ENCODE measurements around the gene FGGY. TPM values are rescaled to one million over a fixed set of nuclear protein-coding genes. Genes with fewer than 3 reads are reported as not detected.

FGGY gene
- total RNA-seq, 4 donors from 2014 or later, result 24.9 to 35.9 (median 30.5) TPM

DNA sequence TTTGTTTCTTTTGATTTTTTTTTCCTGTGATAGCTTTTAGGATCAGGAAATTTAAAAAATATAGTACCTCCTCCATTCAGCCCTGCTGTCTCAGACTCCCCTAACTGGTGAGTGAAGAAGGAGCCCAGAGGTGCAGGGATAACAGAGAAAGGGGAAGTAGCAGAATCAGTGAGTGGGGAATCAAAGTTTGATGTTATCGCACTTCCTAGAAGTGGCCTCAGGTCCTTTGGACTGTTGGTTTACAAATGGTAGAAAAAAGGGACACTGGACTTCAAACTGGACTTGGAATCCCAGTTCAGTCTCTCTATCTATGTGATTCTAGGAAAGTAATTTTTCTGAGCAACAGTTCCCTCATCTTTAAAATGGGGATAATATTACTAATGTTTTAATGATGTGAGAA lies 99.5 kb downstream of the FGGY start:
- H3K4me1 ChIP-seq, result peaks cover 58 to 62% of the 10 kb centered on the region in 2 donors
- H3K27ac ChIP-seq, result peak overlapping the region; percentile 89 to 95 (median 92)
- intact Hi-C loops (cut with DNase I; ENCODE audit: low total_unique reads), result no loop called here
- H3K36me3 ChIP-seq, result no peaks in the 10 kb centered on the region
- in situ Hi-C loops (cut with MboI; ENCODE audit: low sequenced_read_pairs in 4 of 4), result no loop called here
- DNase-seq (no peak), ATAC-seq (no peak)
- TF ChIP-seq, protein P1, sequence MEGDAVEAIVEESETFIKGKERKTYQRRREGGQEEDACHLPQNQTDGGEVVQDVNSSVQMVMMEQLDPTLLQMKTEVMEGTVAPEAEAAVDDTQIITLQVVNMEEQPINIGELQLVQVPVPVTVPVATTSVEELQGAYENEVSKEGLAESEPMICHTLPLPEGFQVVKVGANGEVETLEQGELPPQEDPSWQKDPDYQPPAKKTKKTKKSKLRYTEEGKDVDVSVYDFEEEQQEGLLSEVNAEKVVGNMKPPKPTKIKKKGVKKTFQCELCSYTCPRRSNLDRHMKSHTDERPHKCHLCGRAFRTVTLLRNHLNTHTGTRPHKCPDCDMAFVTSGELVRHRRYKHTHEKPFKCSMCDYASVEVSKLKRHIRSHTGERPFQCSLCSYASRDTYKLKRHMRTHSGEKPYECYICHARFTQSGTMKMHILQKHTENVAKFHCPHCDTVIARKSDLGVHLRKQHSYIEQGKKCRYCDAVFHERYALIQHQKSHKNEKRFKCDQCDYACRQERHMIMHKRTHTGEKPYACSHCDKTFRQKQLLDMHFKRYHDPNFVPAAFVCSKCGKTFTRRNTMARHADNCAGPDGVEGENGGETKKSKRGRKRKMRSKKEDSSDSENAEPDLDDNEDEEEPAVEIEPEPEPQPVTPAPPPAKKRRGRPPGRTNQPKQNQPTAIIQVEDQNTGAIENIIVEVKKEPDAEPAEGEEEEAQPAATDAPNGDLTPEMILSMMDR (IDR thresholded peaks at IDR 0.05 in 4 of 5, conservative IDR thresholded peaks at IDR 0.05 in 1 of 5), result no peak
- no peak for TF ChIP-seq POLR2A (IDR thresholded peaks at IDR 0.05)
- no peaks in the 10 kb centered on the region for H3K9me3 ChIP-seq
- no peak overlapping the region for H3K4me3 ChIP-seq
- H3K27me3 ChIP-seq, result no peaks in the 10 kb centered on the region

DNA sequence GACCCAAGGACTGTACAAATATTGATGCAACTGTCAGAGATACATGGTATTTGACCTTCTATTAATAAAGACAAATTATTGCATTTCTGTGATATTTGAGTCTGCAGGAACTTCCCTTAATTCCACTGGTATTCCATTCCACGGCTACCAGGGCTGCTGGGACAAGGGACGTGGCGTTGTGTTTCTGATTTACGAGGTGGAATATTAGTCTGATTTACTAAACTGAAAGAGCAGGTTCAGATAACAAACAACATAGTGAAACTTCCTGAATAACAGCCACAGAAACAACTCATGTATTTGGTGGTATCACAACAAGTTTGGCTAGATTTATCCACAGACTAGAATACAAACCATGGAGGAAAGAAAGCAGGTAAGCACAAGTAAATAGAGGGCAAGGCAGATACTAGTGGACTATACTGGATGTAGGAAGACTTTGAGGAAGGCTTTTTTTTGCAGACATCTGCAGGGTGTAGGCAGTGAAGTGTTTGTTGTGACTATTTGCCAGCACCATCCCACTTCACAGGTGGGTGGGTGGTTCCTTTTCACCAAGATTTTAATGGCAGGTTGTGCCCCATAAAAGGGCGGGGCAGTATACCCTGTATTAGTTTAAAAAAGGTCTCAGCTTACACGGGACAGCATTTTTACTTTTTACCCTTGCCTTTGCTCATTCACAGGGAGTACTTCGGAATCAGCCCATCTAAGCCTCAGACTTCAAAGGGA lies 100.4 kb downstream of the FGGY start:
- peak overlapping the region in 1 of 4 donors; percentile 10 for H3K4me3 ChIP-seq
- H3K4me1 ChIP-seq, result peaks cover 49 to 53% of the 10 kb centered on the region in 2 donors
- in situ Hi-C loops (cut with MboI; ENCODE audit: low sequenced_read_pairs in 4 of 4) (no loop called here), intact Hi-C loops (cut with DNase I; ENCODE audit: low total_unique reads) (no loop called here)
- peak overlapping the region; percentile 89 to 95 (median 92) for H3K27ac ChIP-seq
- no peak for TF ChIP-seq POLR2A (IDR thresholded peaks at IDR 0.05)
- TF ChIP-seq, protein P1 (IDR thresholded peaks at IDR 0.05 in 4 of 5, conservative IDR thresholded peaks at IDR 0.05 in 1 of 5), result no peak
- no peaks in the 10 kb centered on the region for H3K36me3 ChIP-seq
- no peaks in the 10 kb centered on the region for H3K9me3 ChIP-seq
- DNase-seq (no peak), ATAC-seq (no peak)
- no peaks in the 10 kb centered on the region for H3K27me3 ChIP-seq

DNA sequence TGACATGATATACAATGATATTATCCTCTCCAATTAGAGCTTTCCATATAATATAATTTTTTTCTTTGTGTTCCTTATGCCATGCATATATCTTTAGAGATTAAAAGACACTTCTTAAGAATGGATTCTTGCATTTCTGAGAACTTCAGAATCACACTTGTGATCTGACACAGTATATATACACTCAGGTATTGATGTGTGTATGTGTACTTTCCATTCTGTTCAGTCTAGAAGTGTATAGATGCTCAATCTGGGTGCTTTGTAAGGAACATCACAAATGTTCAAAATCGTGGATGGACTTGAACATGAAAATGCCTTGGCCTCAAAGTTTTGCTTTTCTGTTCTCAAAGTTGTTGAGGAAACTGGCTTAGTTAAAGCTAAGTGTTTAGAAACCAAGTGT lies 102.7 kb downstream of the FGGY start:
- Histone ChIP-seq H3K36me3 (no peaks in the 10 kb centered on the region), H3K27me3 (no peaks in the 10 kb centered on the region), H3K4me3 (no peak overlapping the region), H3K4me1 (peaks cover 35 to 47% of the 10 kb centered on the region in 2 donors), H3K9me3 (no peaks in the 10 kb centered on the region), H3K27ac (no peak overlapping the region)
- TF ChIP-seq POLR2A (IDR thresholded peaks at IDR 0.05), result no peak
- TF ChIP-seq, protein P1 (IDR thresholded peaks at IDR 0.05 in 4 of 5, conservative IDR thresholded peaks at IDR 0.05 in 1 of 5), result no peak
- ATAC-seq (no peak), DNase-seq (no peak)
- intact Hi-C loops (cut with DNase I; ENCODE audit: low total_unique reads) (no loop called here), in situ Hi-C loops (cut with MboI; ENCODE audit: low sequenced_read_pairs in 4 of 4) (no loop called here)

DNA sequence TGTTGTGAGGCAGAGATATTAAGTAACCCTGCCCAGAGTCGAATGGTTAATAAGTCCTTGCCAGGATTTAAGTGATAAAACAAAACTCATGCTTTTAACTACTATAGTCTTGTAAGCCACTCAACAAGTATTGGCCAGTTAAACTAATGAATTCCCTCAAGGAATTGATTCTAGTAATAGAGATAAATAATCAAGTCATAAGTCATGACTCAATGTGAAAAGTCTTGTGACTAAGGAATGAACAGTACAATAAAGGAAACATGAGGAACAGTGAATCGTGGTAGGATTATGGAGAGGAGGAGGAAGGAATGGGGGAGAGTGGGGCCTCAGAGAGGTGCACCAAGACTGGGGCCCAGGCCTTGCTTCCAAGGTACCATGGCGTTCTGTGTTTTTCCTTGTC lies 104.7 kb downstream of the FGGY start:
- Histone ChIP-seq H3K36me3 (no peaks in the 10 kb centered on the region), H3K4me3 (no peak overlapping the region), H3K4me1 (peaks cover 20 to 29% of the 10 kb centered on the region in 2 donors), H3K27ac (no peak overlapping the region), H3K27me3 (no peaks in the 10 kb centered on the region), H3K9me3 (no peaks in the 10 kb centered on the region)
- DNase-seq (no peak), ATAC-seq (no peak)
- intact Hi-C loops (cut with DNase I; ENCODE audit: low total_unique reads) (no loop called here), in situ Hi-C loops (cut with MboI; ENCODE audit: low sequenced_read_pairs in 4 of 4) (no loop called here)
- no peak for TF ChIP-seq POLR2A (IDR thresholded peaks at IDR 0.05)
- TF ChIP-seq, protein P1 (IDR thresholded peaks at IDR 0.05 in 4 of 5, conservative IDR thresholded peaks at IDR 0.05 in 1 of 5), result no peak
